ENCODE measurements around the gene FAM186B. TPM values are rescaled to one million over a fixed set of nuclear protein-coding genes. Genes with fewer than 3 reads are reported as not detected.

FAM186B gene
- total and polyA plus RNA-seq, 3 donors from 2014 or later = 54.9 to 178 (median 68.6) TPM

DNA sequence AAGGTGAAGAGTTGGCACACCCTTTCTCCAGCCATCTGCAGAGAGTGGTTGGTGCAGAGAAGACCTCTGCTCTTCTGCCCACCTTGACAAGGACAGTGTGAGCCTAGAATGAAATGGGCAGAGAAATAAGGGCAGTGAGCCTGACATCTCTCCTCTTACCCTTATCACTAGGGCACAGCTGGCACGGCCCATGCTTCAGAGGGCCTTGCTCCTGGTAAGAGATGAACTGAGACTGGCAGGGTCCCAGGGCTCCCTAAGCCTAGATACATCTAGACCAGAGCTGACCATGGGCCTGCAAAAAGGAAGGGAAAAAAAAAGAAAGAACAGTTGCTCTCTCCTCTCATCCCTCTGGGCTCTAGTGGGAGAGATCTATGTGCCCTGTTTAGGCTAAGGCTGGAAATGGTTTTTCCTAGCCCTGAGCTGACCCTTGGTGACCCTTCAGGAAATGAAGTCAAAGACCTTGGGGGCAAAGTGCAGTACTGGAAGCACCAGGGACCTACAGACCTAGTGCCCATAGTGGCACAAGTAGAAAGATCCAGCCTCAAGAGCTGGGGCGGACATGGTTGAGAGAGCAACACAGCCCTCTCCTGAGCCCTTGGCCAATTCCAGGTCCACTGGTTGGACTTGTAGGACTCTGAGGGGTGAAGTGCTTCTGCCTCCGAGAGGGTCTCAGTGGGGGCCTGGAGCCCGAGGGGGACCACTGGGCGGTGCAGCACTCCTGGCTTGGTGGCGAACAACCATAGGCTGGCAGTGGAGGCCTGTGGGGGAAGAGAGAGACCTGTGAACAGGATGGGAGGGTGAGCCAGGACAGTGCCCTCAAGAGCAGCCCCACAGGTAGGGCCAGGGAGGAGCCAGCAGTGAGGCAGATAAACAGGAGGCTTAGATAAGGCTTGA, 40.0 kb upstream of the FAM186B start:
- Histone ChIP-seq H3K27ac (peak overlapping the region in 1 of 2 donors; percentile 71), H3K4me1 (peaks cover 15% of the 10 kb centered on the region), H3K27me3 (no peaks in the 10 kb centered on the region), H3K4me3 (no peak overlapping the region), H3K9me3 (no peaks in the 10 kb centered on the region), H3K36me3 (ENCODE audit: low read depth, missing control alignments) (no peaks in the 10 kb centered on the region)
- 89 to 90% methylated on average over 6 of the region's 6 CpGs for WGBS, 2 donors
- no peak for DNase-seq
- intact Hi-C loops (cut with DNase I; ENCODE audit: low total_unique reads) = loop anchor here (2.0 kb wide), 1 partner anchor 61 kb away; the partner anchor contains the start of gene FMNL3
- TF ChIP-seq, protein P1, sequence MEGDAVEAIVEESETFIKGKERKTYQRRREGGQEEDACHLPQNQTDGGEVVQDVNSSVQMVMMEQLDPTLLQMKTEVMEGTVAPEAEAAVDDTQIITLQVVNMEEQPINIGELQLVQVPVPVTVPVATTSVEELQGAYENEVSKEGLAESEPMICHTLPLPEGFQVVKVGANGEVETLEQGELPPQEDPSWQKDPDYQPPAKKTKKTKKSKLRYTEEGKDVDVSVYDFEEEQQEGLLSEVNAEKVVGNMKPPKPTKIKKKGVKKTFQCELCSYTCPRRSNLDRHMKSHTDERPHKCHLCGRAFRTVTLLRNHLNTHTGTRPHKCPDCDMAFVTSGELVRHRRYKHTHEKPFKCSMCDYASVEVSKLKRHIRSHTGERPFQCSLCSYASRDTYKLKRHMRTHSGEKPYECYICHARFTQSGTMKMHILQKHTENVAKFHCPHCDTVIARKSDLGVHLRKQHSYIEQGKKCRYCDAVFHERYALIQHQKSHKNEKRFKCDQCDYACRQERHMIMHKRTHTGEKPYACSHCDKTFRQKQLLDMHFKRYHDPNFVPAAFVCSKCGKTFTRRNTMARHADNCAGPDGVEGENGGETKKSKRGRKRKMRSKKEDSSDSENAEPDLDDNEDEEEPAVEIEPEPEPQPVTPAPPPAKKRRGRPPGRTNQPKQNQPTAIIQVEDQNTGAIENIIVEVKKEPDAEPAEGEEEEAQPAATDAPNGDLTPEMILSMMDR (IDR thresholded peaks at IDR 0.05) = no peak
- TF ChIP-seq POLR2A (IDR thresholded peaks at IDR 0.05) = no peak

DNA sequence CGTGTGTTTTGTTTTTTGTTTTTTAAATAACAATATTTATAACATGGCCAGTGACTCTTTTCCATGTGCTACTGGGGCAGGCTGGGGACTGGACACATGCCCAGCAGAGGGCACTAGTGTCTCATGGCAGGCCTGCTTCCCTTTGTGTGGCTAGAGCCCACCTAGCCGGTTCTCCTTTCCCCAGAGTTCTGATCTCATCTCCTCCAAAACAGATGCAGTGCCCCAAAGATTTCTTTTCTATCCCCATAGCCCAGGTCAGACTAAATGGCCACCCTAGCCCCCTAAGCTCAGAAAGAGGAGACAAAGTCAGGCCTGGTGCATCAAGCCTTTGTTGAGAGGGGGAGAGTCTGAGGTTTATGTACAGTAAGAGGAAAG, 39.2 kb upstream of the FAM186B start:
- TF ChIP-seq POLR2A (IDR thresholded peaks at IDR 0.05) = no peak
- TF ChIP-seq, protein P1 (IDR thresholded peaks at IDR 0.05) = peak; percentile 87 to 91 (median 90)
- WGBS, 2 donors = 20 to 27% methylated on average over 2 of the region's 2 CpGs
- Histone ChIP-seq H3K36me3 (ENCODE audit: low read depth, missing control alignments) (no peaks in the 10 kb centered on the region), H3K27ac (peak overlapping the region in 1 of 2 donors; percentile 71), H3K4me3 (no peak overlapping the region), H3K27me3 (no peaks in the 10 kb centered on the region), H3K9me3 (no peaks in the 10 kb centered on the region), H3K4me1 (peaks cover 15% of the 10 kb centered on the region)
- intact Hi-C loops (cut with DNase I; ENCODE audit: low total_unique reads) = no loop called here
- DNase-seq = peak; percentile 90

DNA sequence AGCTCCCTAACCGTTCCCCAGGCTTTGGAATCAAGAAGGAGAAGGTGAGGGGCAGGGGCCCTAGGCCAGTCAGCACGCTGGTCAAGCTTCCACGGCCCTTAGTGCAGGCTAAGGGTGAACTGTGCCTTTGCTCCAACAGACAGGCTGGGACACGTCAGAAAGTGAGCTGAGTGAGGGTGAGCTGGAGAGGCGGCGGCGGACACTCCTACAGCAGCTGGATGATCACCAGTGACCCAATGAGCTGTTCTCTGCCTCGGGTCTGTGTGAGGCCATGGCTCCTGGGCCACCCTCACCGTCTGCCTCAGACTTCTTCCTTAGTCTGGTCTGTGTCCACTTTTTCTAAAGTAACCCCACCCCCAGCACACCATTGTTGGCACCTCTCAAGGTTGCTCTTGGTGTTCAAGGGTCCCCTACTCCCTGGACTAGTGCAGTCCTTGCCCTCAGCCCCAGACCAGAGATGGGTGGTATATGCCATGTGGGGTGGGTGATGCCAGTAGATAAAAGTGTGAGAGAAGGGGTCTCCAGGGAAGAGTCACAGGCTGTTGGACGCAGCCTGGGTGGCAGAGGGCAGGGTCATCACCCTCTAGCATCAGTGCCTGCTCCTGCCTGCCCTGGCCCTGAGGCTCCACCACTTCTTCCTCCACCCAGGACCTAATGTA, 38.7 kb upstream of the FAM186B start:
- intact Hi-C loops (cut with DNase I; ENCODE audit: low total_unique reads) = no loop called here
- no peaks in the 10 kb centered on the region for H3K36me3 ChIP-seq (ENCODE audit: low read depth, missing control alignments)
- peak overlapping the region in 1 of 2 donors; percentile 71 for H3K27ac ChIP-seq
- H3K9me3 ChIP-seq = no peaks in the 10 kb centered on the region
- WGBS, 2 donors = 63 to 65% methylated on average over 10 of the region's 10 CpGs
- no peak overlapping the region for H3K4me3 ChIP-seq
- peaks cover 15% of the 10 kb centered on the region for H3K4me1 ChIP-seq
- TF ChIP-seq POLR2A (IDR thresholded peaks at IDR 0.05) = no peak
- TF ChIP-seq, protein P1 (IDR thresholded peaks at IDR 0.05) = no peak
- peak; percentile 54 for DNase-seq
- no peaks in the 10 kb centered on the region for H3K27me3 ChIP-seq

- TF ChIP-seq, protein P1 (IDR thresholded peaks at IDR 0.05) = no peak
- Histone ChIP-seq H3K9me3 (no peaks in the 10 kb centered on the region), H3K4me1 (peaks cover 15% of the 10 kb centered on the region), H3K4me3 (no peak overlapping the region), H3K27ac (peak overlapping the region in 1 of 2 donors; percentile 71), H3K36me3 (ENCODE audit: low read depth, missing control alignments) (no peaks in the 10 kb centered on the region), H3K27me3 (no peaks in the 10 kb centered on the region)
- no peak for DNase-seq
- intact Hi-C loops (cut with DNase I; ENCODE audit: low total_unique reads) = no loop called here
- WGBS, 2 donors = 85 to 86% methylated on average over 7 of the region's 7 CpGs
Measured at GRCh38 chr12:49643135-49643534, 37.7 kb upstream of the FAM186B start.
